Smooth muscle cell (in vitro differentiated cells): ENCODE measurements around the gene HEG1. TPM values are rescaled to one million over a fixed set of nuclear protein-coding genes. Genes with fewer than 3 reads are reported as not detected.

Experiments used
- DNase-seq: peaks from one replicate; lab custom pipeline; 2025; ENCODE audit not compliant: unreplicated experiment; lab: John Stamatoyannopoulos, UW
- H2AFZ ChIP-seq: fragments of 200-600 bp; sonication (generic); 2 replicates; pipeline ENCODE4 v1.6.0; 2016; ENCODE audit warnings: antibody characterized with exemption, low read depth, mild to moderate bottlenecking
- H3F3A ChIP-seq: fragments of 200-600 bp; sonication (generic); 2 replicates; pipeline ENCODE4 v1.6.0; 2017; ENCODE audit warnings: antibody characterized with exemption, low read depth
- H3K27ac ChIP-seq: fragments of 200-600 bp; sonication (generic); 2 replicates; pipeline ENCODE4 v1.5.1; 2016; ENCODE audit warnings: low read depth, mild to moderate bottlenecking
- H3K27me3 ChIP-seq: fragments of 200-600 bp; sonication (generic); 2 replicates; pipeline ENCODE4 v1.6.1; 2016; ENCODE audit warnings: low read depth, mild to moderate bottlenecking
- H3K36me3 ChIP-seq: fragments of 200-600 bp; sonication (generic); 2 replicates; pipeline ENCODE4 v1.5.1; 2016; ENCODE audit warnings: low read depth
- H3K4me1 ChIP-seq: fragments of 200-600 bp; sonication (generic); 2 replicates; pipeline ENCODE4 v1.5.1; 2016; ENCODE audit warnings: low read depth
- H3K4me2 ChIP-seq: fragments of 200-600 bp; sonication (generic); 2 replicates; pipeline ENCODE4 v1.6.0; 2016; ENCODE audit warnings: mild to moderate bottlenecking
- H3K4me3 ChIP-seq: fragments of 200-600 bp; sonication (generic); 2 replicates; pipeline ENCODE4 v1.5.1; 2016; ENCODE audit warnings: mild to moderate bottlenecking
- H3K79me2 ChIP-seq: fragments of 200-600 bp; sonication (generic); 2 replicates; pipeline ENCODE4 v1.6.0; 2016; ENCODE audit warnings: low read depth, mild to moderate bottlenecking
- H3K9ac ChIP-seq: fragments of 200-600 bp; sonication (generic); 2 replicates; pipeline ENCODE4 v1.6.0; 2016; ENCODE audit warnings: low read depth
- H3K9me3 ChIP-seq: fragments of 200-600 bp; sonication (generic); replicated peaks from 2 replicates; pipeline ENCODE4 v1.5.1; 2016; ENCODE audit warnings: low read depth
- H4K20me1 ChIP-seq: fragments of 200-600 bp; sonication (generic); 2 replicates; pipeline ENCODE4 v1.6.0; 2016; ENCODE audit warnings: low read depth
- CTCF ChIP-seq: fragments of 200-600 bp; sonication (generic); IDR thresholded peaks from 2 replicates; pipeline ENCODE4 v1.5.1; 2017; ENCODE audit warnings: borderline replicate concordance, mild to moderate bottlenecking, antibody characterized with exemption; ENCODE audit not compliant: insufficient read depth, poor library complexity, severe bottlenecking
- WGBS: methylation state at CpG from one replicate; pipeline ENCODE4 v1.1.7; 2016; ENCODE audit warnings: low lambda C conversion rate; 5-methylcytosine and 5-hydroxymethylcytosine counted together
- polyA plus RNA-seq: library from polyadenylated mRNA; unstranded; fragments of >200 nt; fragmentation: Nextera tagmentation; extraction: Ambion mirVana; gene quantifications from 2 replicates; pipeline ENCODE4 v1.2.1, GENCODE V29; 2016
- total RNA-seq: library from RNA; depleted of rRNA; stranded (reverse); fragments of >200 nt; gene quantifications from 2 replicates; pipeline ENCODE4 v1.2.3, GENCODE V29; 2014

Gene HEG1
- total and polyA plus RNA-seq, 2 experiments from 2014 or later = 28.0 to 50.3 TPM

GRCh38 chr3:124973290-124973689 lies 82.5 kb downstream of the HEG1 start:
- TF ChIP-seq CTCF = no peak
- Histone ChIP-seq H3K36me3 (peaks cover 18% of the 10 kb centered on the region), H3K9me3 (no peaks in the 10 kb centered on the region), H2AFZ (no peak overlapping the region), H3K9ac (no peak overlapping the region), H3K27me3 (no peaks in the 10 kb centered on the region), H3K4me1 (no peaks in the 10 kb centered on the region), H3K79me2 (no peaks in the 10 kb centered on the region), H3K4me2 (no peak overlapping the region), H4K20me1 (no peaks in the 10 kb centered on the region), H3K4me3 (no peak overlapping the region), H3F3A (no peaks in the 10 kb centered on the region), H3K27ac (no peak overlapping the region)
- no peak for DNase-seq

DNA sequence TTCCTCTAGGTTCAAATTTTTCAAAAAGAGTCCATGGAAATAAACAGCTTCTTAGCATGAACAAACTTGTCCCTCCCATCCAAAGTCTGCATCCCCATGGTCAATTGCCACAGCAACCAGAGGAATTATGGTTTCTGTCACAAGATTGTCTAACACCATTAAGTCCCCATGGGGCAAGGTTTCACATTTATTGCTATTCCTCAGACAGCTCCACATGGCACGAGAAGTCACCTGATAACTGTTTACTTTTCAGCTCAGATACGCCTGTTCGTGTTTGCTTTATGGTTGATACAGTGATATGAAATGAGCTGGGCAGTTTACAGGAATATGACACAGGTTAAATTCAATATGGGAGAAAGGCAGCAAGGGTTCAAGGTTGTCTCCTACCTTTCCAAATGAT lies 83.3 kb downstream of the HEG1 start:
- Histone ChIP-seq H3K4me3 (no peak overlapping the region), H3K79me2 (no peaks in the 10 kb centered on the region), H3K9ac (no peak overlapping the region), H3K36me3 (peaks cover 18% of the 10 kb centered on the region), H3K4me2 (no peak overlapping the region), H3F3A (no peaks in the 10 kb centered on the region), H2AFZ (no peak overlapping the region), H3K4me1 (no peaks in the 10 kb centered on the region), H3K27me3 (no peaks in the 10 kb centered on the region), H4K20me1 (no peaks in the 10 kb centered on the region), H3K27ac (no peak overlapping the region), H3K9me3 (no peaks in the 10 kb centered on the region)
- no peak for TF ChIP-seq CTCF
- no peak for DNase-seq
- 89% methylated on average over 3 of the region's 3 CpGs for WGBS

DNA sequence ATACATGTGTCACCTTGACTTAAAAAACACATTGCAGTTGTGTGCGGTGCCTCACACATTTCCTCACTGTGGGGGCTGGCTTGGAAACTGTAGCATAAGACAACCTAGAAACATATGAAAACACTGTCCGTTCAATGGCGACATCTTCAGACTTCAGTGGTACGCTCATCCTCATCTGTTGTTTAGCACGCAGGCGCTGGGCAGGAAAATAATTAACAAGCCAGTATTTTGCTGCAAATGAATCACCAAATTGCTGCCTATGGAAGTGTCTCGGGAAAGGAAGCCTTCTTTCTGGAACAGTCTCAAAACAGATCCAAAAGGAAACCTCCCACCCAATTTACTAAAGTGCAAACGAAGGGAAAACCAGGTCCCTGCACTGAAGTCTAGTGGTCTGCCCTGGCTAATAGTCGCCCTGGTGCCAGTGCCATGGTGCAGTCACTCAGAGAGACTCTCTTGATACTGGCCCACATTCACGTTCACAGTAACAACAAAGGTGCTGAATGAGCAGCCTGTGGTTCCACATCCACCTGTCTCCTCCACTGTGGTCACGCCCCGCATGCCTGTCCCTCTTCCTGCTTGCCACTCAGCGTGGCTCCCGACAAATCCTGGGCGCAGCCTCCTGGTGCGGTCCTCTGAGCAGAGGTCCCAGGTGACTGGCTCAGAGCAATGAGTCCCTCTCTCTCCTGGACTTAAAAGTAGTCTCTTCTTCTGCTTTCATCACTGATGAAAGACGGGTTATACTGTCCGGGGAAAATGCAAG lies 85.7 kb downstream of the HEG1 start:
- no peaks in the 10 kb centered on the region for H3K4me1 ChIP-seq
- H3K9me3 ChIP-seq = no peaks in the 10 kb centered on the region
- peaks cover 18% of the 10 kb centered on the region for H3K36me3 ChIP-seq
- H3K27me3 ChIP-seq = no peaks in the 10 kb centered on the region
- no peak overlapping the region for H3K27ac ChIP-seq
- no peaks in the 10 kb centered on the region for H4K20me1 ChIP-seq
- no peaks in the 10 kb centered on the region for H3K79me2 ChIP-seq
- no peak for DNase-seq
- H3K4me2 ChIP-seq = no peak overlapping the region
- H3K4me3 ChIP-seq = no peak overlapping the region
- H3K9ac ChIP-seq = no peak overlapping the region
- no peaks in the 10 kb centered on the region for H3F3A ChIP-seq
- no peak overlapping the region for H2AFZ ChIP-seq
- TF ChIP-seq CTCF = no peak
- 96% methylated on average over 18 of the region's 18 CpGs for WGBS

- no peaks in the 10 kb centered on the region for H3K4me1 ChIP-seq
- H3F3A ChIP-seq = no peaks in the 10 kb centered on the region
- H2AFZ ChIP-seq = no peak overlapping the region
- H3K27me3 ChIP-seq = no peaks in the 10 kb centered on the region
- no peaks in the 10 kb centered on the region for H3K79me2 ChIP-seq
- H3K36me3 ChIP-seq = peaks cover 18% of the 10 kb centered on the region
- H3K9me3 ChIP-seq = no peaks in the 10 kb centered on the region
- H3K4me2 ChIP-seq = no peak overlapping the region
- DNase-seq = no peak
- H3K4me3 ChIP-seq = no peak overlapping the region
- WGBS = 96% methylated on average over 8 of the region's 8 CpGs
- H3K9ac ChIP-seq = no peak overlapping the region
- TF ChIP-seq CTCF = no peak
- H3K27ac ChIP-seq = no peak overlapping the region
- no peaks in the 10 kb centered on the region for H4K20me1 ChIP-seq
Measured at GRCh38 chr3:124969190-124969589, 86.6 kb downstream of the HEG1 start.
